Fibroblast of skin of left biceps (primary cell): ENCODE results near the gene VEPH1.
"Not testable (repeated sequence)": the region's sequence is repeated elsewhere in the genome, so short reads cannot be mapped to it uniquely, and the experiment has no call there.

ENCODE experiments used
- DNase-seq, 2 experiments: peaks; one replicate each; pipeline ENCODE4 v3.0.0-alpha.2; 2013; ENCODE audit warnings: low read depth in 2 of 2

VEPH1 gene

GRCh38 chr3:157350651-157351050, 152.6 kb downstream of the VEPH1 start:
- DNase-seq: not testable (repeated sequence)

GRCh38 chr3:157348304-157349075, 154.7 kb downstream of the VEPH1 start:
- not testable (repeated sequence) for DNase-seq

- no peak for DNase-seq
Measured at GRCh38 chr3:157347577-157348303, 155.5 kb downstream of the VEPH1 start.

- DNase-seq: no peak
Measured at GRCh38 chr3:157336252-157337009, 166.8 kb downstream of the VEPH1 start.

GRCh38 chr3:157335233-157336076, 167.8 kb downstream of the VEPH1 start:
- no peak for DNase-seq

- DNase-seq: peak; percentile 97 to 98
Measured at GRCh38 chr3:157333551-157333991, 169.6 kb downstream of the VEPH1 start.

GRCh38 chr3:157330206-157330605, 173.0 kb downstream of the VEPH1 start:
- peak; percentile 78 to 80 for DNase-seq

GRCh38 chr3:157329551-157329950, 173.7 kb downstream of the VEPH1 start:
- DNase-seq: no peak

- DNase-seq: no peak
Measured at GRCh38 chr3:157327837-157328236, 175.4 kb downstream of the VEPH1 start.

GRCh38 chr3:157327018-157327417, 176.2 kb downstream of the VEPH1 start:
- DNase-seq: no peak

GRCh38 chr3:157324869-157325268, 178.3 kb downstream of the VEPH1 start:
- DNase-seq: not testable (repeated sequence)

GRCh38 chr3:157323360-157323759, 179.9 kb downstream of the VEPH1 start:
- DNase-seq: no peak

- no peak for DNase-seq
Measured at GRCh38 chr3:157319672-157320071, 183.5 kb downstream of the VEPH1 start.

- DNase-seq: no peak
Measured at GRCh38 chr3:157318639-157319288, 184.5 kb downstream of the VEPH1 start.

- no peak for DNase-seq
Measured at GRCh38 chr3:157317895-157318294, 185.3 kb downstream of the VEPH1 start.

GRCh38 chr3:157313186-157313585, 190.0 kb downstream of the VEPH1 start:
- DNase-seq: no peak

GRCh38 chr3:157312376-157312745, 190.9 kb downstream of the VEPH1 start:
- no peak for DNase-seq

GRCh38 chr3:157311633-157312375, 191.4 kb downstream of the VEPH1 start:
- peak; percentile 97 to 98 for DNase-seq

- no peak for DNase-seq
Measured at GRCh38 chr3:157310329-157311052, 192.7 kb downstream of the VEPH1 start.
